ENCODE results near the gene SAMD5. TPM values are rescaled to one million over a fixed set of nuclear protein-coding genes. Genes with fewer than 3 reads are reported as not detected.

SAMD5 gene
- total and polyA plus RNA-seq, 10 of the 15 experiments (the other 5 are each of a cell fraction or from before 2014, with no cell fraction given): 0.01 to 0.23 (median 0.05) TPM; not detected in 5

GRCh38 chr6:147468634-147469033 is 39.9 kb upstream of the SAMD5 start:
- H3K27me3 ChIP-seq (replicated peaks in 1 of 2; ENCODE audit: control insufficient read depth in 2 of 2, insufficient read depth in 2 of 2, low read length in 1 of 2): no peaks in the 10 kb centered on the region; a peak in 1 of 4 replicates
- no peaks in the 10 kb centered on the region for H3K79me2 ChIP-seq (ENCODE audit: control insufficient read depth, insufficient read depth, low read length)
- no peak overlapping the region for H3K27ac ChIP-seq (ENCODE audit: control insufficient read depth, insufficient read depth)
- H3K9ac ChIP-seq (ENCODE audit: control insufficient read depth, insufficient read depth, low read length): no peak overlapping the region
- no peaks in the 10 kb centered on the region for H3K9me3 ChIP-seq (replicated peaks; ENCODE audit: control insufficient read depth, insufficient read depth, low read length)
- ChIA-PET SMC1A (ENCODE audit: uncharacterized antibody, unreplicated experiment) (no interaction called here), POLR2A (no interaction called here), CTCF (no interaction called here), RAD21 (ENCODE audit: unreplicated experiment) (no interaction called here)
- intact Hi-C loops (cut with micrococcal nuclease; ENCODE audit: unreplicated experiment) (no loop called here), in situ Hi-C loops (cut with MboI) (no loop called here)
- no peak overlapping the region for H3K4me2 ChIP-seq (ENCODE audit: control insufficient read depth, insufficient read depth)
- H2AFZ ChIP-seq (ENCODE audit: control insufficient read depth, low read depth, low read length): no peak overlapping the region
- ATAC-seq: no peak
- TF ChIP-seq NFYA (IDR thresholded peaks at IDR 0.05; ENCODE audit: borderline replicate concordance, low read depth, low read length) (no peak), YY1 (IDR thresholded peaks at IDR 0.05; ENCODE audit: low read depth, low read length) (no peak), IRF3 (IDR thresholded peaks at IDR 0.05) (no peak), TCF12 (IDR thresholded peaks at IDR 0.05; ENCODE audit: low read depth, low read length) (no peak), ATF3 (IDR thresholded peaks at IDR 0.05; ENCODE audit: borderline replicate concordance, extremely low read depth, low read depth, low read length) (no peak), RUNX3 (IDR thresholded peaks at IDR 0.05; ENCODE audit: low read length) (no peak), EED (IDR thresholded peaks at IDR 0.05; ENCODE audit: low read depth) (no peak), ZSCAN29 (IDR thresholded peaks at IDR 0.05) (no peak), IKZF1 (conservative IDR thresholded peaks at IDR 0.05) (no peak), ZNF384 (IDR thresholded peaks at IDR 0.05; ENCODE audit: borderline replicate concordance, low read depth, low read length) (no peak), HDAC2 (IDR thresholded peaks at IDR 0.05) (no peak), NFXL1 (IDR thresholded peaks at IDR 0.05; ENCODE audit: borderline replicate concordance) (no peak), BCL3 (IDR thresholded peaks at IDR 0.05; ENCODE audit: borderline replicate concordance, insufficient read depth, low read depth, low read length, poor library complexity, severe bottlenecking) (no peak)
- TF ChIP-seq, protein P1, sequence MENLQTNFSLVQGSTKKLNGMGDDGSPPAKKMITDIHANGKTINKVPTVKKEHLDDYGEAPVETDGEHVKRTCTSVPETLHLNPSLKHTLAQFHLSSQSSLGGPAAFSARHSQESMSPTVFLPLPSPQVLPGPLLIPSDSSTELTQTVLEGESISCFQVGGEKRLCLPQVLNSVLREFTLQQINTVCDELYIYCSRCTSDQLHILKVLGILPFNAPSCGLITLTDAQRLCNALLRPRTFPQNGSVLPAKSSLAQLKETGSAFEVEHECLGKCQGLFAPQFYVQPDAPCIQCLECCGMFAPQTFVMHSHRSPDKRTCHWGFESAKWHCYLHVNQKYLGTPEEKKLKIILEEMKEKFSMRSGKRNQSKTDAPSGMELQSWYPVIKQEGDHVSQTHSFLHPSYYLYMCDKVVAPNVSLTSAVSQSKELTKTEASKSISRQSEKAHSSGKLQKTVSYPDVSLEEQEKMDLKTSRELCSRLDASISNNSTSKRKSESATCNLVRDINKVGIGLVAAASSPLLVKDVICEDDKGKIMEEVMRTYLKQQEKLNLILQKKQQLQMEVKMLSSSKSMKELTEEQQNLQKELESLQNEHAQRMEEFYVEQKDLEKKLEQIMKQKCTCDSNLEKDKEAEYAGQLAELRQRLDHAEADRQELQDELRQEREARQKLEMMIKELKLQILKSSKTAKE (IDR thresholded peaks at IDR 0.05; ENCODE audit: low read depth, poor library complexity, severe bottlenecking): no peak
- TF ChIP-seq, protein P2, sequence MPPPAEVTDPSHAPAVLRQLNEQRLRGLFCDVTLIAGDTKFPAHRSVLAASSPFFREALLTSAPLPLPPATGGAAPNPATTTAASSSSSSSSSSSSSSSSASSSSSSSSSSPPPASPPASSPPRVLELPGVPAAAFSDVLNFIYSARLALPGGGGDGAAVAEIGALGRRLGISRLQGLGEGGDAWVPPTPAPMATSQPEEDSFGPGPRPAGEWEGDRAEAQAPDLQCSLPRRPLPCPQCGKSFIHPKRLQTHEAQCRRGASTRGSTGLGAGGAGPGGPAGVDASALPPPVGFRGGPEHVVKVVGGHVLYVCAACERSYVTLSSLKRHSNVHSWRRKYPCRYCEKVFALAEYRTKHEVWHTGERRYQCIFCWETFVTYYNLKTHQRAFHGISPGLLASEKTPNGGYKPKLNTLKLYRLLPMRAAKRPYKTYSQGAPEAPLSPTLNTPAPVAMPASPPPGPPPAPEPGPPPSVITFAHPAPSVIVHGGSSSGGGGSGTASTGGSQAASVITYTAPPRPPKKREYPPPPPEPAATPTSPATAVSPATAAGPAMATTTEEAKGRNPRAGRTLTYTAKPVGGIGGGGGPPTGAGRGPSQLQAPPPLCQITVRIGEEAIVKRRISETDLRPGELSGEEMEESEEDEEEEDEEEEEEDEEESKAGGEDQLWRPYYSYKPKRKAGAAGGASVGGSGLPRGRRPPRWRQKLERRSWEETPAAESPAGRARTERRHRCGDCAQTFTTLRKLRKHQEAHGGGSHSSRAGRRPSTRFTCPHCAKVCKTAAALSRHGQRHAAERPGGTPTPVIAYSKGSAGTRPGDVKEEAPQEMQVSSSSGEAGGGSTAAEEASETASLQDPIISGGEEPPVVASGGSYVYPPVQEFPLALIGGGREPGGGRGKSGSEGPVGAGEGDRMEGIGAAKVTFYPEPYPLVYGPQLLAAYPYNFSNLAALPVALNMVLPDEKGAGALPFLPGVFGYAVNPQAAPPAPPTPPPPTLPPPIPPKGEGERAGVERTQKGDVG (CRISPR knock-in tag; IDR thresholded peaks at IDR 0.05): no peak
- no TSS peak for BruUV-seq (replicated peaks)
- FAIRE-seq: no peak
- no peaks in the 10 kb centered on the region for H3K4me1 ChIP-seq (ENCODE audit: control insufficient read depth, insufficient read depth, low read length)
- H3K36me3 ChIP-seq (ENCODE audit: control insufficient read depth in 2 of 2, insufficient read depth in 2 of 2, low read length in 1 of 2): no peaks in the 10 kb centered on the region
- DNase-seq (ENCODE audit: low read depth, low spot score): no peak
- no peaks in the 10 kb centered on the region for H4K20me1 ChIP-seq (ENCODE audit: control insufficient read depth, insufficient read depth)
- no peak overlapping the region for H3K4me3 ChIP-seq
- 3% methylated on average over 2 of the region's 2 CpGs for WGBS (ENCODE audit: insufficient coverage, insufficient replicate concordance, low lambda C conversion rate, missing lambda C conversion rate)
